Measurements from ENCODE around the gene BCL10.
A peak's percentile ranks its signal among the peaks of the same experiment; 100 is the strongest.

BCL10 gene

DNA sequence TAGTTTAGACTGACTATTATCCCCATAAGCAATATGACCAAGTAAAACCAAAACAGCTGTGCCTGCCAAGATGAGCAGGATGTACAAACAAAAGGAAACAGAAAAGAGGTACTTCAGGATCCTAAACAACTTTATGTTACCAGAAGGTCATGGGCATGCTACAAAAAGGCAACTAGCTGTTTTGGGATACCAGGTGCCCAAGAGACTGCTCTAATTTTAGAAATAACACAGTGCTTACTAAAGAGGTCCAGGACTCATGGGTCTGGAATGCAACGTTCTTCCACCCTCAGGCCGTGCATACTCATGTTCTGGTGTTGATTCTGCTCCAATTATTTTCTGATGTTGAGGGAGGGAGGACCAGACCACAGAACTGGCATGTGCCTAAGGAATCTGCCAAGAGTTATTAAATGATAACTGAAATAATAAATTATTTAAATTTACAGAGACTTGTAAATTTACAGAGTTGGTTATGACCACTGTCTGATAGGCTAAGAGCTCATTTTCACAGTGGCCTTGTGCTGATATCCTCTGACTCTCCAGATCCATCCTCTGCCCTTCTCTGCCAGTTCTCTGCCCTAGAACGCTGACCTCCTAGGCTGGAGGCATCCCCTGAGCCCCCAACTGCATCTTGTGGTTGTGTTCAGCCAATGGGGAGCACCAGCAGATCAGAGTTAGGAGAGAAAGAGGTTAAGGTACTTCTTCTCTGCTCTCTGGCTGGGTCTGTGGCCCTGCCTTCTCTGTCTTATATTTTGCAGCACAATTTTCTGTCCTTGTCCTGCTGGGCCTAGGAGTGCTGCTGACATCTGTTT, 37.7 kb upstream of the BCL10 start:
- Mint-ChIP-seq H3K4me3 (no peak overlapping the region), H3K27ac (no peak overlapping the region), H3K27me3 (peaks cover 74 to 90% of the 10 kb centered on the region in 2 donors), H3K4me1 (ENCODE audit: low read depth in 2 of 2) (no peaks in the 10 kb centered on the region), H3K9me3 (no peaks in the 10 kb centered on the region), H3K36me3 (ENCODE audit: insufficient read depth) (no peaks in the 10 kb centered on the region)
- ATAC-seq (replicated peaks) (no peak), DNase-seq (no peak)

DNA sequence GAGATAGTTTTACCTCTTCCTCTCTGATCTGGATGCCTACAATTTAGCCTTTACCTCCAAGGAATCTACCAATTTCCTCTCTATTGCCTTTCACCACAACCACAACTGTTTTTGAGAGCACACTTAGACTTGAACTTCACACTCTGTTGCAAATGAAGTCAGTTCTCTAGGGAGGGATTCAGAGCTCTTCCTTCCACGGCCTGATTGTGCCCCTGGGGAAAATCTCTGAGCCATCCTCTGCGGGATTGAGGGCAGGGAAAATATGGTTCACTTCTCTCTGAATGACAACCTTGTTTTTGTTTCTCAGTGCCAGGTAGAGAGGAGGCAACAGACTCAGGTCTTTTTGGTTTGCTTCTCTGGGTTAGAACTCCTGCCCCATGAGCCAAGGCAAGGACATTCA, 35.4 kb upstream of the BCL10 start:
- H3K4me3 Mint-ChIP-seq: no peak overlapping the region
- H3K36me3 Mint-ChIP-seq (ENCODE audit: insufficient read depth): no peaks in the 10 kb centered on the region
- no peaks in the 10 kb centered on the region for H3K9me3 Mint-ChIP-seq
- peaks cover 0 to 7% of the 10 kb centered on the region in 2 donors for H3K4me1 Mint-ChIP-seq (ENCODE audit: low read depth in 2 of 2)
- H3K27ac Mint-ChIP-seq: no peak overlapping the region
- H3K27me3 Mint-ChIP-seq: peaks cover 67 to 90% of the 10 kb centered on the region in 2 donors
- ATAC-seq (replicated peaks): no peak
- no peak for DNase-seq

DNA sequence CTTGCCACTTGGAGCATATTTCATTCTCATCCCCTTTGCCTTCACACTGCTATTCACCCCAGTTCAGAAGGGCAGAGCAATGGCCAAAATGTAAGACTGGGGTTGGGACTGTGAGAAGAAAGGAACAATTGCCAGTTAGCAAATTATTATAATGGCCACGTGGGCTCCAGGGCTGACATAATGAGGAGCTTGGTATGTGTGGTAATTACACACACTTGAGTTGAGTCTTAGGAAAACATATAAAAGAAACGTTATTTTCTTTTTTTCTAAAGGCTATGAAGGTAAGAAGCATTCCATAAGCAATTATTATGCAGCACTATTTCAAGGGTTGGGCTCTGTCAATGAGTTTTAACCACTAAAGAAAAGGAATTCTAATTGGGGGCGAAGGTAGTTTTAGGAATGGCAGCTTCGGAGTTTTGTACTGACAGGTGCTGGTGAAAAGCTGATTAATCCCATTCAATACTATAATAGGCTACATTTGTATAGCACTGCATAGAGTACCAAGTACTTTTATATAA, 32.5 kb upstream of the BCL10 start:
- Mint-ChIP-seq H3K27ac (no peak overlapping the region), H3K4me1 (ENCODE audit: low read depth in 2 of 2) (peaks cover 0 to 7% of the 10 kb centered on the region in 2 donors), H3K4me3 (peak overlapping the region in 1 of 2 donors; percentile 41), H3K36me3 (ENCODE audit: insufficient read depth) (no peaks in the 10 kb centered on the region), H3K9me3 (no peaks in the 10 kb centered on the region), H3K27me3 (peaks cover 64 to 76% of the 10 kb centered on the region in 2 donors)
- ATAC-seq (replicated peaks) (no peak), DNase-seq (no peak)

DNA sequence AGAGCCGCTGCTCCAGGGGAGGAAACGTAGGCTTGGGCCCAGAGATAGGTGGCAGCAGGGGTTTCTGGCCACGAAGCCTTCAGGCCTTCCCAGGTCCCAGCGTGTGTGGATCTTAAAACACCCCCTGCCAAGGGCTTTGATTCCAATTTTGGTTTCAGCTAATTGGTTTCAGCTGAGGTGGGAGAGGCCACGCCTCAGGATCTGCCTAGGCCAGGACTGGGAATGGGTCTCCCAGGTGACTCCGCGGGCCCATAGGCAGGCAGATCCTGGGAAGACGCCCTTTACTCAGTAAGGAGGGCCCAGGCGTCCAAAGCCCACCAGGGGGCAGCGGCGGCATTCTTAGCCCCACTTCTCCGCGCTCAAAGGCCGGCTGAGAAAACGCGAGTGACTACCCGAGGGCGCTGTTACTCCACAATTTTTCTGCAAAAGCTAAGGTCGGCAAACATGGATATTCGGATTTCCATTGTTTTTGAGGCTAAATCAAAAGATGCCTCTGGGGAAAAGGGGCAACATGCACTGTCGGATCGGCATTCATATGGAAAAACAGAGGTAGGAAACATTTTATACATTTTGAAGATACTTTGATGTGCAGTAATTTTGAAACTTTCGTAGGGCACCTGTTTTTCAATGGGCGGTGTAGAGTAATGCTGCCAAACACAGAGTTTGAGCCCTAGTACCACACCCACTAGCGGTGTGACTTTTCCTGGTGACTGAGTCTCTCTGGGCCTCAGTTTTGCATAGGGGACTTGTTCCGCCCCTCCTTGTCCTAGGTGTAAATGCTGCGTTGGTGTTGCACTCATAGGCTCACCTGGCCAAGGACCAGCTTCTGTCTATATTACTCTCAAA, 31.8 kb upstream of the BCL10 start:
- no peak overlapping the region for H3K27ac Mint-ChIP-seq
- ATAC-seq (replicated peaks): peak; percentile 95
- H3K36me3 Mint-ChIP-seq (ENCODE audit: insufficient read depth): no peaks in the 10 kb centered on the region
- DNase-seq: peak; percentile 43 to 53 (median 46)
- peaks cover 60 to 69% of the 10 kb centered on the region in 2 donors for H3K27me3 Mint-ChIP-seq
- H3K4me1 Mint-ChIP-seq (ENCODE audit: low read depth in 2 of 2): peaks cover 0 to 7% of the 10 kb centered on the region in 2 donors
- peak overlapping the region; percentile 41 to 57 for H3K4me3 Mint-ChIP-seq
- H3K9me3 Mint-ChIP-seq: no peaks in the 10 kb centered on the region

DNA sequence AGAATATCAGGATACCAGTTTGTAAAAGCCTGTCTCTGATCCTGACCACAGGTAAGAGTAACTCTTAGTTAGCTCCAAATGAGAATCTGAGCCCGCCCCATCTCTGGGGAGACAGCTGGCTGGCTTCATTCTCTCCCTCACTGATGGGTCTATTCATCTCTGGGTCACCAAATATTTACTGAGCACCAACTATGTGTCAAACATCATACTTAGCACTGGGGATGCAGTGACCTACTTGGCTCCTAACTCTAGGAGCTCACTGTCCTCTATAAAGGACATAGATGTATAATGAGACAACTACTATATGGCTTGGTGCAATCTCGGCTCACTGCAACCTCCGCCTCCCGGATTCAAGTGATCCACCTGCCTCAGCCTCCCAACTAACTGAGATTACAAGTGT, 29.8 kb upstream of the BCL10 start:
- Mint-ChIP-seq H3K4me3 (no peak overlapping the region), H3K36me3 (ENCODE audit: insufficient read depth) (no peaks in the 10 kb centered on the region), H3K27ac (no peak overlapping the region), H3K9me3 (no peaks in the 10 kb centered on the region), H3K27me3 (peaks cover 53 to 71% of the 10 kb centered on the region in 2 donors), H3K4me1 (ENCODE audit: low read depth in 2 of 2) (peaks cover 0 to 7% of the 10 kb centered on the region in 2 donors)
- no peak for DNase-seq
- no peak for ATAC-seq (replicated peaks)

DNA sequence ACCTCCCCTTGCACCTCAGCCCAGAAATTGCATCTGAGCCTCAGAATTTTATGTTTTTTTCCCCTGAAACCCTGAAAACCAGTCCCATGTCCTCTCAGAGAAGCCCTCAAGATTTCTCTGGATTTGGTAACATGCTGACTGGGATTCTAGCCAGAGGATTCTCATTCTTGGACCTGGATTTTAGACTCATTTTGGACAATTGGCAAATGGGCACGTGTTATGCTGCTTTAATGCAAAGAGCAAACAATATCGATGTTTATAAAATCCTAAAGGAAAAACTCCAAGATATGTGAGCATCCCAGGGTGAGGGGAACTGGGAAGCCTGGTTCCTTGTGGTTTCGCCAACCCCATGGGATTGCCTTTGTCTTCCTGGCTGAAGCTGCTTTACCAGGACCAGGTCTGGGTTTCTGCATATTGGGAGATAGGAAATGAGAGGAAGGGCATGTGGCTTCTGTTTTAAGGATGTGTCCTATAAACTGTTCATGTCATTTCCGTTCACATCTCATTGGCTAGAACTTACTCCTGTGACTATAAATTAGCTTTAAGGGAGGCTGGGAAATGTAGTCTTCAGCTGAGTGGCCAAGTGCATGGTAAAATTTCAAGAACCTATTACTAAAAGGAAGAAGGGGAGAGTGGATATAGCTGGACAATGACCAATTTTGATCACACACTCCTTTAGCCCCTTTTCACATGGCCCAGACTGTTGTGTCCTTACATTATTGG, 27.2 kb upstream of the BCL10 start:
- no peak for ATAC-seq (replicated peaks)

DNA sequence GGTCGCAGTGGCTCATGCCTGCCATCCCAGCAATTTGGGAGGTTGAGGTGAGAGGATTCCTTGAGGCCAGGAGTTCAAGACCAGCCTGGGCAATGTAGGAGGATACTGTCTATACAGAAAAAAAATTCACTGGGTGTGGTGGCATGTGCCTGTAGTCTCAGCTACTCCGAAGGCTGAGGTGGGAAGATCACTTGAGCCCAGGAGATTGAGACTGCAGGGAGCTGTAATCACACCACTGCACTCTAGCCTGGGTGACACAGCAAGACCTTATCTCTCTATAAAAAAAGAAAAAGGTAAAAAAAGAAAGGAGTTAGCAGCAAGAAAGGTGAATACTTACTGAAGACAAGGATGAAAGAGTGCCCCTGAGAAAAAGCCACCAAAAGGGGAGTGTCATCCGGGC, 23.7 kb upstream of the BCL10 start:
- H3K27ac Mint-ChIP-seq: no peak overlapping the region
- peaks cover 6% of the 10 kb centered on the region for H3K36me3 Mint-ChIP-seq (ENCODE audit: insufficient read depth)
- H3K27me3 Mint-ChIP-seq: peaks cover 19 to 30% of the 10 kb centered on the region in 2 donors
- peaks cover 26 to 30% of the 10 kb centered on the region in 2 donors for H3K4me1 Mint-ChIP-seq (ENCODE audit: low read depth in 2 of 2)
- DNase-seq (no peak), ATAC-seq (replicated peaks) (no peak)
- no peaks in the 10 kb centered on the region for H3K9me3 Mint-ChIP-seq
- H3K4me3 Mint-ChIP-seq: no peak overlapping the region

More for the DNA sequence above, 27.2 kb upstream of the BCL10 start:
- H3K27ac Mint-ChIP-seq: no peak overlapping the region
- H3K27me3 Mint-ChIP-seq: peaks cover 30 to 46% of the 10 kb centered on the region in 2 donors
- H3K36me3 Mint-ChIP-seq (ENCODE audit: insufficient read depth): no peaks in the 10 kb centered on the region
- H3K9me3 Mint-ChIP-seq: no peaks in the 10 kb centered on the region
- H3K4me1 Mint-ChIP-seq (ENCODE audit: low read depth in 2 of 2): peaks cover 11 to 15% of the 10 kb centered on the region in 2 donors
- no peak overlapping the region for H3K4me3 Mint-ChIP-seq
- no peak for DNase-seq

DNA sequence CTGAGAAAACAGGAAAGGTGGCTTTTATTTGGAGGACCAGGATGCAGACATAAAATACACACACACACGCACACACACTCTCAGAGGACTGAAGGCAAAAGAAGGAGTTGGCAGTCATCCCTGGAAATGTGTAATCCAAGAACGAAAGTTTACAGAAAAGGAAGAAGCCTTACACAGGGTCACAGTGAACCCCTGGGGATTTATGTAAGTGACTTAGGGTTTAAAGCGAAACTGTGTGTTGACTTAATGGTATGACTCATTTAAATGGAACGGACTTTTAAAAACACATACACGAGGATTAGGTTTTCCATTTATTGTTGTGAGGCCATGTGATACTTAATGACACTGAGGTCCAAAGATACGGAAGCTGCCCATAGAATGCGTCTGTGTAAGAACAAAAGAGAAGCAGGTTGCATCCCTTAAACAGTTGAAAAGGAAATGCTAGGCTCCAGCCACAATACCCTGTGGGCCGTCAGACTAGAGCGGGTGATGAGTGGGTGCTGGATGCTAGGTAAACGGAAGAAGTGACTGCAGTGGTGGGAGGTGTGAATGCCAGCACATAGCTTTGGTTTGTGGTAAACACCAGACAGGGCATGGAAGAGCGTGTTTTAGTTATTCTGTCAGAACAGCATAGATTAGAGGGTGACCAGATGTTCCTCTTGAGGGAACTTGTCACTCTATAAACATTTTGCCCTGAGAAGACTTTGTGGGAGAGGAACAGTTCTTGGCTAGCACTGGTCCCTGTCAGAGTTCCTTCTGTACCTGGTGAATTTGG, 21.6 kb upstream of the BCL10 start:
- no peaks in the 10 kb centered on the region for H3K9me3 Mint-ChIP-seq
- H3K36me3 Mint-ChIP-seq (ENCODE audit: insufficient read depth): peaks cover 6% of the 10 kb centered on the region
- H3K27ac Mint-ChIP-seq: peak overlapping the region; percentile 18 to 88
- DNase-seq (peak; percentile 64 to 69 (median 66)), ATAC-seq (replicated peaks) (peak; percentile 98)
- peaks cover 26 to 30% of the 10 kb centered on the region in 2 donors for H3K4me1 Mint-ChIP-seq (ENCODE audit: low read depth in 2 of 2)
- H3K27me3 Mint-ChIP-seq: peaks cover 21 to 49% of the 10 kb centered on the region in 2 donors
- peak overlapping the region; percentile 58 to 74 for H3K4me3 Mint-ChIP-seq

DNA sequence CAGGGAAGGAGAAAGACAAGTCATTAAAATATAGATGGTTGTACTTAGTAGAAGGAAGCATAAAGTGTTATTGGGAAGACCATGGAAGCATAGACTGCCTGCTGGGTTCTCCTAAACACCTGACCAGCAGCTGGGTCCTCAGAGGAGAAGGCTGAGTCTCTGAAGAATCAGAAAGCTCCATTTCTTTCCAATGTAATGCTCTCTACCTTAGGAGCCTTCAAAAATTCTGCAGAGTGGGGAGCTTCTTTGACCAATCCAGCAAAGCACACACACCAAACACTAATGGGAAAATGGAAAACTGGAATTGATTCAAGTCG, 21.1 kb upstream of the BCL10 start:
- Mint-ChIP-seq H3K4me1 (ENCODE audit: low read depth in 2 of 2) (peaks cover 26 to 30% of the 10 kb centered on the region in 2 donors), H3K27me3 (peaks cover 15 to 49% of the 10 kb centered on the region in 2 donors), H3K36me3 (ENCODE audit: insufficient read depth) (peaks cover 6% of the 10 kb centered on the region), H3K27ac (peak overlapping the region; percentile 18 to 88), H3K4me3 (peak overlapping the region; percentile 58 to 74), H3K9me3 (no peaks in the 10 kb centered on the region)
- DNase-seq: no peak
- no peak for ATAC-seq (replicated peaks)

DNA sequence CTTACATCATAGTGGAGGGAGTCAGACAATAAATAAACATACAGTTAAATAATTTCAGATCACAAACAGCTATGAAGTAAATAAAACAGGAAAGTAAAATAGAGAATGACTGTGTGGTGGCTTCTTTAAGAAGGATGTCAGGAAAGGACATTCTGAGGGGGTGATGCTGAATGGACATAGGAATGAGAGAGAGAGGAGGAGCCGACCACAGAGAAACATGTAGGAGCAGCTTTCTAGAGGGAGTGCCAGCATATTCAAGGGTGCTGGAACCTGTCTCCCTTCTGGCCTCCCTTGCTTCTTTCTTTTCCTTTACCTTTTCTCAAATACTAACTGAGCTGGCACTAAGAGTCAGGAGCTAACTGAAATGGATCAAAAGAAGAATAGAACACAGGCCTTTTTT, 20.5 kb upstream of the BCL10 start:
- Mint-ChIP-seq H3K36me3 (ENCODE audit: insufficient read depth) (peaks cover 6% of the 10 kb centered on the region), H3K27ac (peak overlapping the region; percentile 18 to 88), H3K4me3 (peak overlapping the region; percentile 58 to 74), H3K27me3 (peaks cover 12 to 49% of the 10 kb centered on the region in 2 donors), H3K9me3 (no peaks in the 10 kb centered on the region), H3K4me1 (ENCODE audit: low read depth in 2 of 2) (peaks cover 26 to 30% of the 10 kb centered on the region in 2 donors)
- DNase-seq (no peak), ATAC-seq (replicated peaks) (no peak)

DNA sequence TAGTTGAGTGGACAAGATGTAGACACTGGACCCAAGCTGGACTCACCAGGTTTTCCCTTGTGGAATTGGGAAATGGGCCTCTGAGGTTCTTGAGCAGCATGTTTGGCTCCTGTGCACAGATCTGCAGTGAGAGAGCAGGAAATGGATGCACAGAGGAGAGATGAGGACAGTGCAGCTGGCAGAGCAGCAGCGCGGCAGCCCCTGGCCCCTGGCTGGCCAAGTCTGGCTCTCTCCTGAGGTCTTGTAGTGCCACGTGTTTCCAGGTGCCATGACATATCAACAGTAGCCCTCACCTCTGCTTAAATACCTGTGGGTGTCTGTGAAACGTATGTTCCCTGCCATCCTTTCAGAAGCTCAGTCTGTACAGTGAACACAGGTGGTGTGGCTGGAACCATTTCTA, 19.2 kb upstream of the BCL10 start:
- Mint-ChIP-seq H3K36me3 (ENCODE audit: insufficient read depth) (peaks cover 6% of the 10 kb centered on the region), H3K4me3 (no peak overlapping the region), H3K4me1 (ENCODE audit: low read depth in 2 of 2) (peaks cover 26 to 30% of the 10 kb centered on the region in 2 donors), H3K27ac (no peak overlapping the region), H3K9me3 (no peaks in the 10 kb centered on the region), H3K27me3 (peaks cover 16 to 50% of the 10 kb centered on the region in 2 donors)
- ATAC-seq (replicated peaks) (no peak), DNase-seq (no peak)

DNA sequence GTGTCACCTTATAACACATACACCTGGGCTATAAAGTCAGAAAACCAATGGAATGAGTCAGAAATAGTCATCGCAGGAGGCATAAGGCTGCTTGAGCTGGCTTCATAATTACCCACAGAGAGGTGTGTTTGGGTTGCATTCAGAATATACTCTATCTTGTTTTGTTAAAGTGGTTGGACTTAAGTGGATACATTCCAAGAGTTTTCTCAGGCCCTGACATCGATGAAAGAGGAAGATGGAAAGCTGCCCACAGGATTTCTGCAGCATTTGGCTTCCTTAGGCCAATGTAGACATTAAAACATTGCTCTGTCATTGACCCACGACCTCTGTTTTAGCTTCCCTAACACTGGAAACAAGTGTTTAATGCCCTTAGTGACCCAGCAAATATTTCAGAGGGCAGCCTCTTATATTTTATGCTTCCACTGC, 18.6 kb upstream of the BCL10 start:
- H3K27ac Mint-ChIP-seq: no peak overlapping the region
- ATAC-seq (replicated peaks): no peak
- peaks cover 16 to 56% of the 10 kb centered on the region in 2 donors for H3K27me3 Mint-ChIP-seq
- no peak overlapping the region for H3K4me3 Mint-ChIP-seq
- no peaks in the 10 kb centered on the region for H3K9me3 Mint-ChIP-seq
- no peak for DNase-seq
- peaks cover 26 to 30% of the 10 kb centered on the region in 2 donors for H3K4me1 Mint-ChIP-seq (ENCODE audit: low read depth in 2 of 2)
- peaks cover 6% of the 10 kb centered on the region for H3K36me3 Mint-ChIP-seq (ENCODE audit: insufficient read depth)

Measured in effector memory CD8-positive, alpha-beta T cell (primary cell).